Measurements from ENCODE around the gene CYLD.

Gene CYLD

GRCh38 chr16:50806099-50807062, 64.5 kb downstream of the CYLD start:
- TF ChIP-seq, protein P1, sequence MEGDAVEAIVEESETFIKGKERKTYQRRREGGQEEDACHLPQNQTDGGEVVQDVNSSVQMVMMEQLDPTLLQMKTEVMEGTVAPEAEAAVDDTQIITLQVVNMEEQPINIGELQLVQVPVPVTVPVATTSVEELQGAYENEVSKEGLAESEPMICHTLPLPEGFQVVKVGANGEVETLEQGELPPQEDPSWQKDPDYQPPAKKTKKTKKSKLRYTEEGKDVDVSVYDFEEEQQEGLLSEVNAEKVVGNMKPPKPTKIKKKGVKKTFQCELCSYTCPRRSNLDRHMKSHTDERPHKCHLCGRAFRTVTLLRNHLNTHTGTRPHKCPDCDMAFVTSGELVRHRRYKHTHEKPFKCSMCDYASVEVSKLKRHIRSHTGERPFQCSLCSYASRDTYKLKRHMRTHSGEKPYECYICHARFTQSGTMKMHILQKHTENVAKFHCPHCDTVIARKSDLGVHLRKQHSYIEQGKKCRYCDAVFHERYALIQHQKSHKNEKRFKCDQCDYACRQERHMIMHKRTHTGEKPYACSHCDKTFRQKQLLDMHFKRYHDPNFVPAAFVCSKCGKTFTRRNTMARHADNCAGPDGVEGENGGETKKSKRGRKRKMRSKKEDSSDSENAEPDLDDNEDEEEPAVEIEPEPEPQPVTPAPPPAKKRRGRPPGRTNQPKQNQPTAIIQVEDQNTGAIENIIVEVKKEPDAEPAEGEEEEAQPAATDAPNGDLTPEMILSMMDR (IDR thresholded peaks at IDR 0.05; ENCODE audit: unreplicated experiment in 3 of 3), result peak; percentile 96 to 98 (median 97)
- Mint-ChIP-seq H3K4me3 (peak overlapping the region; percentile 72 to 81 (median 78)), H3K4me1 (peaks cover 14% of the 10 kb centered on the region), H3K27ac (peak overlapping the region; percentile 9 to 74 (median 52)), H3K9me3 (no peaks in the 10 kb centered on the region), H3K27me3 (ENCODE audit: low read depth) (peaks cover 3% of the 10 kb centered on the region), H3K36me3 (ENCODE audit: low read depth) (no peaks in the 10 kb centered on the region)

DNA sequence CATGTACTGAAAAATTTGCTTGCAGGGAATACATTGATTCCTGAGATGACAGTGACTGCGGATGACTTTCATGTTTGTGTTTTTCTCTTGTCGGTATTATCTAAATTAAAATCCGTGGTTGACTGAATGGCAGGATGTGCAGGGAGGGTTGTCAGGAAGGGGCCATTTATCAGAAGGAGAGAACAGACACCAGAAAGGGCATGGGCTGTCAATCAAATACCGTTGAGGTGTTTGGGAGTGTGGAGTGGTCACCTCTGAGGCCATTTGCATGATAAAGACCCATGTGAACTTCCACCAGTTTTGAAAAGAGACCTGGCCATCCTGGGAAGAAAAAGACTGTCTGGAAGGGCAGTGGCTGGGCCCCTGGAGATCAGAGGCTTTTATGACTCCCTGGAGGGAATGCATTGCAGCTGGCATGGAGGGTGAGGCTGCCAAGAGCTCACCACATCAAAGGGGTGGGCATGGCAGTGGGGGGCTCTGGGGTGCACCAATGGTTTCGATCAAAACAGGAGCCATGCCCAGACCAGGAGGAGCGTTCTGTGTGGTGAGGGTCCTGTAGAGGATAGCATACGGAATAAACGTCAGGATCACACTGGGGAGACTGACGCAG, 67.1 kb downstream of the CYLD start:
- Mint-ChIP-seq H3K9me3 (no peaks in the 10 kb centered on the region), H3K4me3 (no peak overlapping the region), H3K36me3 (ENCODE audit: low read depth) (no peaks in the 10 kb centered on the region), H3K27me3 (ENCODE audit: low read depth) (peaks cover 7% of the 10 kb centered on the region), H3K4me1 (peaks cover 14% of the 10 kb centered on the region), H3K27ac (peak overlapping the region in 1 of 3 experiments; percentile 41)
- TF ChIP-seq, protein P1 (IDR thresholded peaks at IDR 0.05; ENCODE audit: unreplicated experiment in 3 of 3), result no peak

GRCh38 chr16:50809561-50809960, 67.7 kb downstream of the CYLD start:
- Mint-ChIP-seq H3K27ac (peak overlapping the region in 1 of 3 experiments; percentile 41), H3K4me3 (no peak overlapping the region), H3K27me3 (ENCODE audit: low read depth) (peaks cover 5% of the 10 kb centered on the region), H3K4me1 (peaks cover 14% of the 10 kb centered on the region), H3K36me3 (ENCODE audit: low read depth) (no peaks in the 10 kb centered on the region), H3K9me3 (no peaks in the 10 kb centered on the region)
- TF ChIP-seq, protein P1 (IDR thresholded peaks at IDR 0.05; ENCODE audit: unreplicated experiment in 3 of 3), result no peak

DNA sequence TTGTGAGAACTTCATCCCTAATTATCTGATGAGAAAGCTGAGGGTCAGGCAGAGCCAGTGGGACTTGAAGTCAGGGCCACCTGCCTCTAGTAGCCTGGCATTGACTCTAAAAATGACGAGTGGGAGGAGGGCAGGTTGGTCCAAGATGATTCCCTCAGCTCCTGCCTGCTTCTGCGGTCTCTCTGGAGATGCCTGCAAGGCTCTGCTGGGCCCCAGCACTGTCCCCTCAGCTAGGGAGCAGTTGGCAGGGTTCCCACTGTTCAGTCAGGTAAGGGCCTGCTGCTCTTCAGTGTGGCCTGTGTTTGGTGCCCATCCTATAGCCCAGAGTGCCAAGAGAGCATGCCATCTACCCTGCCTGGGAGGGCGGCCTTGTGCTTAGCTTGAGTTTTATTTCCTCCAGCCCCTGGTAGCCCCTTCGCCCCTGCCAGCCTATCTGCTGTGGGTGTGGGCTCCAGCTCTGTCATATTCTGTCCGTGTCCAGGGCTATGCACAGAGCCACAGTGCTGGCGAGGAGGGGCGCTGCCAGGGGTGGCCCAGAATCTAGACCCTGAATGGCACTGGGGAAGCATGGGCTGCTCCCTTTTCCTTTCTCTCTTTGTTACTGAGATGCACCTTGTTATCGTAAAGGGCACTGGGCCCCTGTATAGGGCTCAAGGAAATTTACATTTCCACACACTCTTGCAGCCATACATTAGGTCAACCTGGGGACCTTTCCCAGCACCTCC, 68.5 kb downstream of the CYLD start:
- Mint-ChIP-seq H3K27ac (no peak overlapping the region), H3K4me3 (no peak overlapping the region), H3K4me1 (peaks cover 14% of the 10 kb centered on the region), H3K36me3 (ENCODE audit: low read depth) (no peaks in the 10 kb centered on the region), H3K9me3 (no peaks in the 10 kb centered on the region), H3K27me3 (ENCODE audit: low read depth) (peaks cover 7% of the 10 kb centered on the region)
- TF ChIP-seq, protein P1 (IDR thresholded peaks at IDR 0.05; ENCODE audit: unreplicated experiment in 3 of 3), result no peak

- Mint-ChIP-seq H3K36me3 (ENCODE audit: low read depth) (no peaks in the 10 kb centered on the region), H3K27ac (no peak overlapping the region), H3K4me1 (peaks cover 8% of the 10 kb centered on the region), H3K9me3 (no peaks in the 10 kb centered on the region), H3K27me3 (ENCODE audit: low read depth) (peaks cover 12% of the 10 kb centered on the region), H3K4me3 (no peak overlapping the region)
- TF ChIP-seq, protein P1 (IDR thresholded peaks at IDR 0.05; ENCODE audit: unreplicated experiment in 3 of 3), result no peak
These were observed 70.2 kb downstream of the CYLD start for GRCh38 chr16:50812046-50812445.
